GM21381 (cell line): ENCODE results near the gene TGM1.

Experiments
- ATAC-seq: cut with Tn5 transposase; IDR thresholded peaks from one replicate; pipeline ENCODE4 v1.9.1; 2021; ENCODE audit warnings: mild to moderate bottlenecking, moderate library complexity; ENCODE audit not compliant: unreplicated experiment

The TGM1 gene

DNA sequence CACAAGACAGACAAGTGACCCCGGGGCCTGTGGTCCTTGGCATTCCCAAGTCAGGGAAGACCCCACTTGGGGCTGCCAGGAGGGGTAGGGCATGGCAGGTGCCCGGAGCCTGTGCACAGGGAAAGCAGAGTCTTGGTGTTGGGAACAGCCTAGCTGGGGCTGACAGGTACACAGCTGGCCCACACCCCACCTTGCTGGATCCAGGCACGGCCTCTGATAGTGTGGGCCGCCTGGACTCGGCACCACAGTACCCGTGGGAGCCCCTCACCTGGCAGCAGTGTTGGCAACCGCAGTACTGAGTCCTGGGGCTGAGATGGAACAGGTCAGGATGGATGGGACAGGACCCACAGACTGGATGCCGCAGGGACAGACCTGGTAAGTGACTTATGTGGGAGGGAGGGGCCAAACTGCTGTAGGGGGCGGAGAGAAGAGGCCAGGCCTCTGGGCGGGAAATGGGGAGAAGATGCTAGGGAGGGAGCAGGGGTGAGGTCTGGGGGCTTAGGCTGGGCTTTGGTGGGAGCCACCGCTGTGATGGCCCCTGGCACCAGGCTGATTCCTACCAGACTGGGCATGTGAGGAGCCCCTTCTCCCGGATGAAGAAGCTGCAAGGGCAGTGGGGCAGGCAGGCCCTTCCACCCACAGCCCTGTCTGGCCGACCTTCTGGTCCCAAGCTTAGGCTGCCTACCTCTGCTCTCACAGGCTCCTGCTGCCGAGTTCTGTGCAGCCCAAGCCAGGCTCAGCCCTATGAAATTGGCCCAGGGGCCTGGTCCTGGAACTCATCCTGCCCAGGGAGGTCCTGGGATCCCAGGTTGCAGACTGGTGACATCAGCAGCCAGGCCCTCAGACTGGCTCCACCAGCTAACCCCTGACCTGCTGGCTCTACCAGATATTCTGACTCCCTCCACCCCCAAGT lies at the start of gene TGM1:
TSS of gene TGM1 (minus strand) at position 357 of the 913 bp plus-strand sequence. CDS start 825 bp downstream, outside the sequence.
- ATAC-seq: no peak

GRCh38 chr14:24311837-24312615 lies 49.0 kb upstream of the TGM1 start:
- no peak for ATAC-seq

GRCh38 chr14:24310646-24311604 lies 47.9 kb upstream of the TGM1 start, which contains the start of gene LTB4R:
LTB4R (plus strand) TSS chr14:24311502; CDS start chr14:24315652, 4,150 bp downstream.
- ATAC-seq: peak; percentile 66

DNA sequence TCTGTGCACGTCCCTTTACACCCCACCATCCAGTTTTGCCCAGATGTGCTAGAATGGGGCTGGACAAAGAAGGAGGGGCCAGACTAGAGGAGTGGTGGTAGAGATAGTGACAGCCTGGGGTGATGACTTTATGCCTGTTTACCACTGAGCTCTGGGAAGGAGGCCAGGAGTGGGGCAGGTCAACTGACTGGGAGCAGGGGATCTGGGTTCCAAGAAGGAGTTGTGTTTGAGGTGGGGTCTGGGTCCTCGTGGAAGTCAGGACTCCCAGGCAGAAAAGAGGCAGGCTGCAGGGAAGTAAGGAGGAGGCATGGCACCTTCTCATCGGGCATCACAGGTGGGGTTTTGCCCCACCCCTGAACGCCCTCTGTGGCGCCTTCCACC lies 47.3 kb upstream of the TGM1 start:
- ATAC-seq: no peak

GRCh38 chr14:24309538-24310264 lies 46.7 kb upstream of the TGM1 start, which contains the start of gene LTB4R2:
LTB4R2 (plus strand) TSS chr14:24310140; CDS start chr14:24310665, 525 bp downstream.
- no peak for ATAC-seq

GRCh38 chr14:24308342-24309124 lies 45.6 kb upstream of the TGM1 start:
- ATAC-seq: no peak

DNA sequence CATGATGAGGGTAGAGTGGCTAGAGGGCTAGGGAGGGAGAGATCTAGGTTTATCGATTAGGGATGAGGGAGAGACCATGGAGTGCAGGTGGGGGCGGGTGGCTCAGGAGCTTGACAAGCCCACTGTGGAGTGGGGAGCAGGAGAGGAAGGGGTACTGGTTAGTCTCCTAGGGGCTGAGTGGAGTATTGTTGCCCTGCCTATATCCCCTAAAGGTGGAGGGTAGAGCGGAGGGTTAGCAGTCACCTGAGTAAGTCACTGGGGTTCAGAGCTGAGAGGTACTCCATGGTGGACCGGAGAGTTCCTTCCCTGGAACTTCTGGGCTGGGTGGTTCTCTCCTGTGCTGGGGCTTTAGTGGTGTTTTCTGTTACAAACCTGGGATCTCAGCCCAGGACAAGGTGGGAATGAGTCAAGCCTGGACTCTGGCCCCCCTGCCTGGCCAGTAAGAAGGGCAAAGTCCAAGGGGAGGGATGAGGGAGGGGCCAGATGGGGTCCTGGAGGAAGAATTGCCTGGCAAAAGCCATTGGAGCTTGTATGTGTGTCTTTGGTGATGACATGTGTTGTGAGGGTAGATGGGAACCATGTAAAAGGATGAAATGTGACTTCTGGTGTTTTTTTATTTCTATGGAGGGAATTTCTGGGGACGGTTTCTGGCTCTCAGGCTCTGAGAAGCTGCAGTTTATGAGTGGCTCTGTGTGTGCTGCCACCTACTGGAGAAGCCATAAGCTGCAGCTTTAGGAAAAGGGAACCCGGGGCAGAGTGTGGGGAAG lies 44.8 kb upstream of the TGM1 start, which contains the start of gene CIDEB:
TSS of gene CIDEB (minus strand) at position 403 of the 767 bp plus-strand sequence. CDS start at position 284, 119 bp downstream.
- no peak for ATAC-seq

GRCh38 chr14:24307156-24307574 lies 44.2 kb upstream of the TGM1 start:
- ATAC-seq: no peak

DNA sequence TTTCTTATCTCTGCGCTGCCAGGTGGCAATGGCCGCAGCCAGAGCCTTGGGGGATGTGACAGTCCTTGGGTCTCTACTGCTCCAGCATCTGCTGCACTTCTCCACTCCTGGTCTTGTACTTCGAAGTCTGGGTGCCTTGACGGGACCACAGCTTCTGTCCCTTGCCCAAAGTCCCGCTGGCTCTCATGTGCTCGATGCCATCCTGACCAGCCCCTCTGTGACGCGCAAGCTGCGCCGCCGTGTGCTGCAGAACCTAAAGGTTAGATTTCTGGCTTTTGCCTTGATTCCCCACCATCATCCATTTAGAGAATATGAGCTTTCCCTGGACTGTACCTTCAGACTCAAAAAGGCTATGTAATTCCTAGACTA lies 41.0 kb upstream of the TGM1 start:
- no peak for ATAC-seq

DNA sequence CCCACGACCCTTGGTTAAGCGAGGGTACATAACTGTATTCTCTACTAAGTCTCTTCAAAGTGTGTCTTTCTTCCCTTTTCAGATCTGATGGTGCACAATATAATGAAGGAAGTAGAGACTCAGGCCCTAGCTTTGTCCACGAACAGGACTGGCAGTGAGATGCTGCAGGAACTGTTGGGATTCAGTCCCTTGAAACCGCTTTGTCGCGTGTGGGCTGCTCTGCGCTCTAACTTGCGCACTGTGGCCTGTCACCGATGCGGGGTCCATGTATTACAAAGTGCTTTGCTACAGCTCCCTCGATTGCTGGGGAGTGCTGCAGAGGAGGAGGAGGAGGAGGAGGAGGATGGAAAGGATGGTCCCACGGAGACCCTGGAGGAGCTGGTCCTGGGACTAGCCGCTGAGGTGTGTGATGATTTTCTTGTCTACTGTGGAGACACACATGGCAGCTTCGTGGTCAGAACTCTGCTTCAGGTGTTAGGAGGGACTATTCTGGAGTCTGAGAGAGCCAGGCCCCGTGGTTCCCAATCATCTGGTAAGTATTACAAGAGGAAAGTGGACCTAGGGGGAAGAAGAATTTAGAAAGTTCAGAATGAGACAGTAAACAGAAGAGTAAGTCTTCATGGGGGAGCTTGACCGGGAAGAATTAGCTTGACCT lies 37.5 kb upstream of the TGM1 start:
- no peak for ATAC-seq

- peak; percentile 70 for ATAC-seq
These were observed 36.5 kb upstream of the TGM1 start, which contains the start of the genes DHRS1 and NOP9 for GRCh38 chr14:24299255-24300191. DHRS1 (minus strand) TSS chr14:24299780; CDS start chr14:24299106, 674 bp downstream. NOP9 (plus strand) TSS chr14:24299850; CDS start chr14:24299955, 105 bp downstream.

GRCh38 chr14:24298892-24299254 lies 35.9 kb upstream of the TGM1 start:
- peak; percentile 1 for ATAC-seq

- no peak for ATAC-seq
These were observed 34.4 kb upstream of the TGM1 start for GRCh38 chr14:24297190-24297964.

- no peak for ATAC-seq
These were observed 33.6 kb upstream of the TGM1 start for GRCh38 chr14:24296341-24297157.

GRCh38 chr14:24293525-24293924 lies 30.5 kb upstream of the TGM1 start:
- no peak for ATAC-seq
